K562 (cell line): ENCODE results near the gene ZNF541.

Experiments
- HDAC2 ChIP-seq: fragments of 450-650 bp; IDR thresholded peaks from 2 replicates; pipeline ENCODE4 v1.6.1; 2016; ENCODE audit warnings: mild to moderate bottlenecking
- MEF2A ChIP-seq: IDR thresholded peaks from 2 replicates; pipeline ENCODE4 v1.6.1; 2011; ENCODE audit warnings: low read depth, mild to moderate bottlenecking, low read length, moderate library complexity; ENCODE audit not compliant: control insufficient read depth
- ZNF609 ChIP-seq: sonication (generic); formaldehyde crosslinking; IDR thresholded peaks from 2 replicates; pipeline ENCODE4 v1.8.1; 2023; ENCODE audit warnings: missing genetic modification reagents, mild to moderate bottlenecking, borderline replicate concordance

GRCh38 chr19:47523473-47523872 is 49.5 kb downstream of the ZNF541 start:
- no peak for TF ChIP-seq MEF2A
- no peak for TF ChIP-seq ZNF609 (CRISPR knock-in tag)
- no peak for TF ChIP-seq HDAC2
